Muscle layer of duodenum (tissue), 2 donors: Measurements from ENCODE around the gene AQP9.

ENCODE experiments used
- H3K27ac ChIP-seq: one replicate; pipeline ENCODE4 v1.7.0; 2013; ENCODE audit warnings: mild to moderate bottlenecking, low read length
- H3K27me3 ChIP-seq: one replicate; pipeline ENCODE4 v1.7.0; 2013; ENCODE audit warnings: low read depth, mild to moderate bottlenecking, control low read depth, low read length
- H3K36me3 ChIP-seq, 2 donors: one replicate each; pipeline ENCODE4 v1.7.0; 2013; ENCODE audit warnings: low read length in 2 of 2, control low read depth in 1 of 2, mild to moderate bottlenecking in 1 of 2; ENCODE audit not compliant: insufficient read depth in 2 of 2, control insufficient read depth in 1 of 2
- H3K4me1 ChIP-seq, 2 donors: one replicate each; pipeline ENCODE4 v1.7.0; 2013; ENCODE audit warnings: low read length in 2 of 2, mild to moderate bottlenecking in 2 of 2, control low read depth in 1 of 2, moderate library complexity in 1 of 2; ENCODE audit not compliant: insufficient read depth in 2 of 2, control insufficient read depth in 1 of 2
- H3K4me3 ChIP-seq, 2 donors: one replicate each; pipeline ENCODE4 v1.7.0; 2013; ENCODE audit warnings: low read length in 2 of 2, low read depth in 1 of 2, mild to moderate bottlenecking in 1 of 2
- H3K9me3 ChIP-seq, 2 donors: one replicate each; pipeline ENCODE4 v1.7.0; 2013; ENCODE audit warnings: low read length in 2 of 2, control low read depth in 1 of 2, mild to moderate bottlenecking in 1 of 2; ENCODE audit not compliant: control insufficient read depth in 1 of 2
- donor health status: healthy.

AQP9 gene

GRCh38 chr15:58163985-58164384 lies 25.8 kb downstream of the AQP9 start:
- H3K36me3 ChIP-seq: no peaks in the 10 kb centered on the region
- H3K4me1 ChIP-seq: no peaks in the 10 kb centered on the region
- H3K9me3 ChIP-seq: no peaks in the 10 kb centered on the region
- no peaks in the 10 kb centered on the region for H3K27me3 ChIP-seq
- H3K4me3 ChIP-seq: no peak overlapping the region
- no peak overlapping the region for H3K27ac ChIP-seq

- Histone ChIP-seq H3K9me3 (no peaks in the 10 kb centered on the region), H3K27me3 (no peaks in the 10 kb centered on the region), H3K4me3 (no peak overlapping the region), H3K4me1 (no peaks in the 10 kb centered on the region), H3K27ac (no peak overlapping the region), H3K36me3 (no peaks in the 10 kb centered on the region)
These were observed 26.7 kb downstream of the AQP9 start for GRCh38 chr15:58164926-58165325.

- Histone ChIP-seq H3K27ac (no peak overlapping the region), H3K4me1 (no peaks in the 10 kb centered on the region), H3K27me3 (no peaks in the 10 kb centered on the region), H3K9me3 (no peaks in the 10 kb centered on the region), H3K4me3 (no peak overlapping the region), H3K36me3 (no peaks in the 10 kb centered on the region)
These were observed 27.5 kb downstream of the AQP9 start for GRCh38 chr15:58165661-58166060.

DNA sequence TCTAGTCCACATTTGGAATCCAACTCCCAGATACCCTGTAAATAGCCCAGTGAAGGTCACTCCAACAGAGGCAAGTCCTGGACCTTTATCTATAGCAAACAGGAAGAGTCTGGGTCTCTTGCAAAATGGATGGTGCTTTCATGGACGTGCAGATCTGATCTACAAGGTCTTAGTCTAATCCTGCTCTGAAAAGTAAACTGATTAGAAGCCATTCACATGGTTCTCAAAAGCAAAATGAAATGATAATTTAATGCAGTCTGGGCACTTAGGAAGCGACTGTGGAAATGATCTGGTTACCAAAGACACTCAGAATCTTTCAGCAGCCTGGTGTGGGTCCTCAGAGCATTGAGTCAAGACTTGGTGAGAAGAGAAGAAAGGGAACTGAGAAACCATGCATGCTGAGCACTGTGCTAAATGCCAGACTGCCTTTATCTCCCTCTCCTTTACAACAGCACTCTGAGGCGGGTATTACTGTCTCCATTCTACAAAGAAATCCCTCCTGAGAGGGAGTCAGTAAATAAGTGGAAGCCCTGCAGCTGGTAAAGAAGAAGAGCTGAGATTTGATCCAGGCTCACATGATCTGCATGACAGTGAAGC lies 29.0 kb downstream of the AQP9 start:
- Histone ChIP-seq H3K27me3 (no peaks in the 10 kb centered on the region), H3K27ac (no peak overlapping the region), H3K4me3 (no peak overlapping the region), H3K36me3 (no peaks in the 10 kb centered on the region), H3K4me1 (no peaks in the 10 kb centered on the region), H3K9me3 (no peaks in the 10 kb centered on the region)

GRCh38 chr15:58169934-58170333 lies 31.8 kb downstream of the AQP9 start:
- Histone ChIP-seq H3K9me3 (no peaks in the 10 kb centered on the region), H3K27ac (no peak overlapping the region), H3K4me1 (no peaks in the 10 kb centered on the region), H3K4me3 (no peak overlapping the region), H3K27me3 (no peaks in the 10 kb centered on the region), H3K36me3 (no peaks in the 10 kb centered on the region)

DNA sequence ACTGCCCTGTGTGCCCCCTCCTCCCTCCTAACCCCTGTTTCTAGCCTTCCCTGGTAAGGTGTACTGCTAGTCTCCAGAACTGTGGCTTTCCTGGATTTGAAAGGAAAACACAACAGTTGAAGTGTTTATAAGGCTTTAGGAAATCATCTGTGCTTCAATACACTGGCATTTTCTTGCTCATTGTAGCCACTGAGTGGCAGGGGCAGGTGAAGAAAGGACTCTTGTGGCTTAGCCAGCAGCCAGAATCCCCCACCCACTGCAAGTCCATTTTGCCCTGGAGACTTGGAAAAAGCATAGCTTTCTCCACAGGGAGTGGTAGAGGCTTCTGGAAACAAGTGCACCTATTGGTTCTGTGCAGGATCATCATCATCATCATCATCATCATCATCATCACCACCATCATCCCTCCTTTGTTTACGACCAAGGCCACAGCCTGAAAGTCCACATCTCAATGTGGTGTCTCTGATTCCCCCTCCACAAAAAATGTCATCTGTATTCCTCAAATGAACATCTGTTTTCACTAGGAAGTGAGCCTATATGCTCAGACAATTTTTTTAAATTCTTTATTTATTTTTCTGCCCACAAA lies 33.4 kb downstream of the AQP9 start:
- H3K4me1 ChIP-seq: no peaks in the 10 kb centered on the region
- no peaks in the 10 kb centered on the region for H3K9me3 ChIP-seq
- no peaks in the 10 kb centered on the region for H3K27me3 ChIP-seq
- H3K27ac ChIP-seq: no peak overlapping the region
- no peaks in the 10 kb centered on the region for H3K36me3 ChIP-seq
- no peak overlapping the region for H3K4me3 ChIP-seq

DNA sequence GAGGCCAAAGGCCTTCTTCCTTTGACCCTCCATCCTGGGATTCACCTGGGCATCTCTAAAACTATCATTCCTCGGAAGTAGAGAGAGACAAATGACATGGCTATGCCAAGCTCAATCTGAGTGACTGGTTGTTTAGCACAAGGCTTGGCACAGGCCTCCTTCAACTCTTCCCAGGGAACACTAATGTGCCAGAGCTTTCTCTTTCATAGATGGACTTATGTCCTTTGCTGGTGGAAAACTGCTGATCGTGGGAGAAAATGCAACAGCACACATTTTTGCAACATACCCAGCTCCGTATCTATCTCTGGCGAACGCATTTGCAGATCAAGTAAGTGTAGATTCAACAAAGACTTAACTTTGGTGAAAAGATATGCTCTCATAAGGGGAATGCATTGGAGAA lies 36.5 kb downstream of the AQP9 start:
- Histone ChIP-seq H3K36me3 (no peaks in the 10 kb centered on the region), H3K4me1 (no peaks in the 10 kb centered on the region), H3K27me3 (no peaks in the 10 kb centered on the region), H3K27ac (no peak overlapping the region), H3K9me3 (no peaks in the 10 kb centered on the region), H3K4me3 (no peak overlapping the region)

DNA sequence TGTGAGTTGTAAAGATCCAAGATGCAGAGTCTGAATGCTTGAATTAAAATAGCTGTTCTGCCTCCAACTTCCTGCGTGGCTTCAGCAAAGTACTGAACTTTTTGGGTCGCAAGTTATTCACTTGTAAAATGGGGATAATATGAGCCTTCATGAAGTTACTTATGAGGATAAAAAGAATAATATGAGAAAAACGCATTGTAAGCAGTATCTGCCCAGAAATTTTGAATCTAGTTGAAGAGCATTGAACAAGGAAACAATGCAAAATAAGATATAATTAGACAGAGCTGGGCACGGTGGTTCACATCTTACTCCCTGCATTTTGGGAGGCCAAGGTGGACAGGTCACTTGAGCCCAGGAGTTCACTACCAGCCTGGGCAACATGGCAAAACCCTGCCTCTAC lies 37.8 kb downstream of the AQP9 start:
- H3K27me3 ChIP-seq: no peaks in the 10 kb centered on the region
- H3K36me3 ChIP-seq: no peaks in the 10 kb centered on the region
- no peaks in the 10 kb centered on the region for H3K4me1 ChIP-seq

DNA sequence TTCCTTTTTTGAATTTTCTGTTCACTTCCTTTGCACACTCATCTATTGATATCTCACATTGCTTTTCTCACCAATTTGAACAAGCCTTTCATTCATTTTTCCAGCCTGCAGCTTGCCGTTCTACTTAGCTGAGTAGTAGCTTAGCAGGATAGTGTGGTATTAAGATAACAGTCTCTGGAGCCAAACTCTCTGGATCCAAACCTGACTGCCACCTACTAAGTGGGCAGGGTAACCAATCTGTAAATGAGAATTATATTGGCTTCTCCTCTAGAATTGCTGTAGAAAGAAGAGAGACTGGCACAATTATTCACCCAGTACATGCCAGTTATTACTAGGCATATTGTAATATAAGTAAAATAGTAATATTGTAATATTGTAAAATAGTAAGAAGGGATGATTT lies 40.5 kb downstream of the AQP9 start:
- H3K27ac ChIP-seq: no peak overlapping the region
- no peaks in the 10 kb centered on the region for H3K9me3 ChIP-seq
- H3K4me1 ChIP-seq: no peaks in the 10 kb centered on the region
- H3K36me3 ChIP-seq: no peaks in the 10 kb centered on the region
- H3K27me3 ChIP-seq: no peaks in the 10 kb centered on the region
- no peak overlapping the region for H3K4me3 ChIP-seq

More for the DNA sequence above, 37.8 kb downstream of the AQP9 start:
- Histone ChIP-seq H3K9me3 (no peaks in the 10 kb centered on the region), H3K4me3 (no peak overlapping the region), H3K27ac (no peak overlapping the region)

DNA sequence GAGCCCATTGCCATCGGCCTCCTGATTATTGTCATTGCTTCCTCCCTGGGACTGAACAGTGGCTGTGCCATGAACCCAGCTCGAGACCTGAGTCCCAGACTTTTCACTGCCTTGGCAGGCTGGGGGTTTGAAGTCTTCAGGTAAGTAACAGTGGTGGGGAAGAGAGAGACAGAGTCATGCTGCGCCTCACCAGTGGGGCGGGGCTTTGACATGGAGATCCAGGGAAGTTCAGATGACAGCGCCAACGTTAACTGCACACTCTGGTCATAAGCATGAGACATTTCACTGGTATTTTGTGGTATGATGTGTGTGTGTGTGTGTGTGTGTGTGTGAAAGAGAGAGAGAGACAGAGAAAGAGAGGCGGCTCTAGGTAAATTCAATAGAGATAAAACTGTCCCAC lies 41.0 kb downstream of the AQP9 start:
- H3K27me3 ChIP-seq: no peaks in the 10 kb centered on the region
- no peaks in the 10 kb centered on the region for H3K36me3 ChIP-seq
- no peaks in the 10 kb centered on the region for H3K9me3 ChIP-seq
- H3K27ac ChIP-seq: no peak overlapping the region
- H3K4me1 ChIP-seq: no peaks in the 10 kb centered on the region
- no peak overlapping the region for H3K4me3 ChIP-seq

- Histone ChIP-seq H3K9me3 (no peaks in the 10 kb centered on the region), H3K36me3 (no peaks in the 10 kb centered on the region), H3K27ac (no peak overlapping the region), H3K4me3 (no peak overlapping the region), H3K4me1 (no peaks in the 10 kb centered on the region), H3K27me3 (no peaks in the 10 kb centered on the region)
These were observed 41.7 kb downstream of the AQP9 start for GRCh38 chr15:58179741-58180381.
